Sigmoid colon (tissue), 7 donors: ENCODE measurements around the gene UBXN7. TPM values are rescaled to one million over a fixed set of nuclear protein-coding genes. Genes with fewer than 3 reads are reported as not detected.
A peak's percentile ranks its signal among the peaks of the same experiment; 100 is the strongest.
"Not testable (repeated sequence)": the region's sequence is repeated elsewhere in the genome, so short reads cannot be mapped to it uniquely, and the experiment has no call there.

Experiments
- DNase-seq: peaks from one replicate; pipeline ENCODE4 v3.0.0-alpha.2; 2019
- H3K27ac ChIP-seq, 4 donors: fragments of 200-600 bp; sonication (generic); one replicate each; pipeline ENCODE4 v1.5.1; 2016 to 2019; ENCODE audit warnings: mild to moderate bottlenecking in 1 of 4
- H3K27me3 ChIP-seq, 3 donors: fragments of 200-600 bp; sonication (generic); one replicate each; pipeline ENCODE4 v1.5.1; 2019; ENCODE audit warnings: mild to moderate bottlenecking in 1 of 3
- H3K36me3 ChIP-seq, 4 donors: fragments of 200-600 bp; sonication (generic); one replicate each; pipeline ENCODE4 v1.5.1; 2016 to 2019
- H3K4me1 ChIP-seq, 4 donors: fragments of 200-600 bp; sonication (generic); one replicate each; pipeline ENCODE4 v1.5.1; 2017 to 2019
- H3K4me3 ChIP-seq, 4 donors: fragments of 200-600 bp; sonication (generic); one replicate each; pipeline ENCODE4 v1.5.1; 2017 to 2019; ENCODE audit warnings: mild to moderate bottlenecking in 2 of 4, moderate library complexity in 1 of 4
- H3K9me3 ChIP-seq, 4 donors: fragments of 200-600 bp in 3 of 4; sonication (generic) in 3 of 4; one replicate each; pipeline versions ENCODE4 v1.5.1 to v1.6.1; 2013 to 2019
- EP300 ChIP-seq, 4 donors: sonication (generic); formaldehyde crosslinking; IDR thresholded peaks; one replicate each; pipeline ENCODE4 v1.6.1; 2017; ENCODE audit warnings: antibody characterized with exemption in 4 of 4
- POLR2A ChIP-seq, 2 donors: fragments of 450-650 bp; IDR thresholded peaks; one replicate each; pipeline ENCODE4 v1.6.1; 2016; ENCODE audit warnings: antibody characterized with exemption in 2 of 2, mild to moderate bottlenecking in 2 of 2, moderate library complexity in 2 of 2
- POLR2AphosphoS5 ChIP-seq, 4 donors: sonication (generic); formaldehyde crosslinking; IDR thresholded peaks; one replicate each; pipeline ENCODE4 v1.6.1; 2017; ENCODE audit warnings: antibody characterized with exemption in 4 of 4
- WGBS, 2 donors: extraction: QIAGEN DNeasy Blood & Tissue Kit; methylation state at CpG; one replicate each; pipeline ENCODE4 v1.1.7; 2013; 5-methylcytosine and 5-hydroxymethylcytosine counted together
- intact Hi-C: fragments of 100-400 bp; cut with DNase I; formaldehyde crosslinking; loops from one replicate; pipeline ENCODE4 v1.15.1; 2023
- polyA plus RNA-seq, 3 donors: library from polyadenylated mRNA; stranded (reverse); fragments of 200-250 nt; gene quantifications; one replicate each; pipeline ENCODE4 v1.2.3, GENCODE V29; 2013
- total RNA-seq, 4 donors: library from RNA; depleted of rRNA; stranded (reverse); fragments of >200 nt; gene quantifications; one replicate each; pipeline ENCODE4 v1.1.0, GENCODE V29; 2016
- TF ChIP-seq, protein P1 (sequence below), 4 experiments: fragments of 450-650 bp in 3 of 4; fragments of 200-600 bp in 1 of 4; IDR thresholded peaks; one replicate each; pipeline ENCODE4 v1.5.1; 2016 to 2019; ENCODE audit warnings: antibody characterized with exemption in 4 of 4, mild to moderate bottlenecking in 3 of 4, moderate library complexity in 2 of 4
- donor health status: healthy with polysubstance abuse.
- donor health status: Bipolar disorder and iron deficiency.
- donor health status: healthy.

The UBXN7 gene
- total and polyA plus RNA-seq, 7 donors, result 3.9 to 22.4 (median 14.7) TPM

DNA sequence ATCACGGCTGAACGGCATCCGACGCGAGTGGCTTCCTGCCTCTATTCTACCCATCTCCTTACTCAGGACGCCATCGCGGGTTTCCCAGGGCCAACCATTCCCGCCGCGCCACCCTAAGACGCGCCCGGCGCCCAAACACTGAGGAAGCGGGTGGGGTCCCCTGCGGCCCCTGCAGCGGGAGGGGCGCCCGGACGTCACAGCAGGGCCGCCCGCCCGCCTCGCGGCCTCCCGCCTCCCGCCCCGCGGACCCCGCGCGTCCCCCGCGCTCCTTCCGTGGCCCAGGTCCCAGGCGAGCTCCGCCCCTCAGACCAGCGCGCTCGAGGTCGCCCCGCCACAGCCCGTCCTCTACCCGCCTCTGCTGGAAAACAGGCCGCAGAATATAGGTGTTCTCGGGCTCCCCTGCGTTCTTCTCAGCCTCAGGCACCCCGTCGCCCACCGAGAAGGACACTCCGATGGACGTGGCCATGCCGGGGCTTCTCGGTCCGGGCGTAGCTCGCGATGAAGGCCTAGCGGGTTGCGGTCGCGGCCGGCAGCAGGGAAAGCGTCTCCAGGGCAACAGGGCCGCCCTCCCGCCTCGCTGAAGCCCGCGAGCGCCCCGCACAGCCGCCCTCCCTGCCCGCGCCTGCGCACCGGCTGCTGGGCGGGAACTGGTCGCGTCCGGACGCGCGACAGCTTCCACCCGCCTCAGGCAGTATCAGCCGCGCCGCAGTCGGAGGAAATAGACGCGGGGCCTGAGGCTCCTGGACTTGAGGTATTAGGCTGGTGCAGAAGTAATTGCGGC is 114.3 kb downstream of the UBXN7 start, which contains the start of gene DYNLT2B:
TSS of gene DYNLT2B (minus strand) at position 554 of the 781 bp plus-strand sequence. CDS start at position 466, 88 bp downstream.
- peaks cover 0 to 5% (median 0%) of the 10 kb centered on the region in 4 donors for H3K36me3 ChIP-seq
- H3K27ac ChIP-seq, result peak within 1 kb of the TSS; percentile 82 to 93 (median 92)
- intact Hi-C loops, result loop anchor here (2.0 to 5.0 kb wide), 2 partner anchors 114 to 185 kb away; partner anchors contain the start of genes RNF168 and UBXN7
- H3K9me3 ChIP-seq, result no peaks in the 10 kb centered on the region
- DNase-seq, result peak; percentile 92
- peak; percentile 16 to 48 for TF ChIP-seq POLR2A (IDR thresholded peaks at IDR 0.05)
- no peak for TF ChIP-seq EP300 (IDR thresholded peaks at IDR 0.05)
- TF ChIP-seq POLR2AphosphoS5 (IDR thresholded peaks at IDR 0.05), result peak; percentile 53 to 74 (median 66)
- TF ChIP-seq, protein P1, sequence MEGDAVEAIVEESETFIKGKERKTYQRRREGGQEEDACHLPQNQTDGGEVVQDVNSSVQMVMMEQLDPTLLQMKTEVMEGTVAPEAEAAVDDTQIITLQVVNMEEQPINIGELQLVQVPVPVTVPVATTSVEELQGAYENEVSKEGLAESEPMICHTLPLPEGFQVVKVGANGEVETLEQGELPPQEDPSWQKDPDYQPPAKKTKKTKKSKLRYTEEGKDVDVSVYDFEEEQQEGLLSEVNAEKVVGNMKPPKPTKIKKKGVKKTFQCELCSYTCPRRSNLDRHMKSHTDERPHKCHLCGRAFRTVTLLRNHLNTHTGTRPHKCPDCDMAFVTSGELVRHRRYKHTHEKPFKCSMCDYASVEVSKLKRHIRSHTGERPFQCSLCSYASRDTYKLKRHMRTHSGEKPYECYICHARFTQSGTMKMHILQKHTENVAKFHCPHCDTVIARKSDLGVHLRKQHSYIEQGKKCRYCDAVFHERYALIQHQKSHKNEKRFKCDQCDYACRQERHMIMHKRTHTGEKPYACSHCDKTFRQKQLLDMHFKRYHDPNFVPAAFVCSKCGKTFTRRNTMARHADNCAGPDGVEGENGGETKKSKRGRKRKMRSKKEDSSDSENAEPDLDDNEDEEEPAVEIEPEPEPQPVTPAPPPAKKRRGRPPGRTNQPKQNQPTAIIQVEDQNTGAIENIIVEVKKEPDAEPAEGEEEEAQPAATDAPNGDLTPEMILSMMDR (IDR thresholded peaks at IDR 0.05), result no peak
- no peaks in the 10 kb centered on the region for H3K4me1 ChIP-seq
- peak within 1 kb of the TSS; percentile 54 to 93 (median 80) for H3K4me3 ChIP-seq
- 0 to 1% methylated on average over 92 of the region's 92 CpGs for WGBS, 2 donors
- no peaks in the 10 kb centered on the region for H3K27me3 ChIP-seq

DNA sequence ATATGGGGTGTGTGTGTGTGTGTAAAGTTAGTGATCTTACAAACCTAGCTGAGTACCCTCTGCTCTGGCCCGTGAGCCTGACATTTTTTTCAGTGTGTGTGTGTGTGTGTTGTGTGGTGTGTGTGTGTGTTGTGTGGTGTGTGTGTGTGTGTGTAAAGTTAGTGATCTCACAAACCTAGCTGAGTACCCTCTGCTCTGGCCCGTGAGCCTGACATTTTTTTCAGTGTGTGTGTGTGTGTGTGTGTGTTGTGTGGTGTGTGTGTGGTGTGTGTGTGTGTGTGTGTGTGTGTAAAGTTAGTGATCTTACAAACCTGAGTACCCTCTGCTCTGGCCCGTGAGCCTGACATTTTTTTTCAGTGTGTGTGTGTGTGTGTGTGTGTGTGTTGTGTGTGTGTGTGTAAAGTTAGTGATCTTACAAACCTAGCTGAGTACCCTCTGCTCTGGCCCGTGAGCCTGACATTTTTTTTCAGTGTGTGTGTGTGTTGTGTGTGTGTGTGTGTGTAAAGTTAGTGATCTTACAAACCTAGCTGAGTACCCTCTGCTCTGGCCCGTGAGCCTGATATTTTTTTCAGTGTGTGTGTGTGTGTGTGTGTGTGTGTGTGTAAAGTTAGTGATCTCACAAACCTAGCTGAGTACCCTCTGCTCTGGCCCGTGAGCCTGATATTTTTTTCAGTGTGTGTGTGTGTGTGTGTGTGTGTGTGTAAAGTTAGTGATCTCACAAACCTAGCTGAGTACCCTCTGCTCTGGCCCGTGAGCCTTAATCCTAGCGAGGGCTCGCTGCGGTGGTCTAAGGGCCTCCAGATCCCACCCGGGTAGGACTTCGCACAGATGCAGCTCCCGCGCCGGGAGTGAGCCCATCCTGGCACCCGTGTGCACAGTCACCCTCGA is 115.2 kb downstream of the UBXN7 start:
- DNase-seq, H3K4me1 ChIP-seq, H3K27me3 ChIP-seq, H3K36me3 ChIP-seq, H3K9me3 ChIP-seq: not testable (repeated sequence)
- Histone ChIP-seq H3K4me3 (peak overlapping the region; percentile 54 to 93 (median 80)), H3K27ac (peak overlapping the region; percentile 82 to 93 (median 92))
- 8 to 16% methylated on average over 16 to 17 of the region's 17 CpGs for WGBS, 2 donors
- intact Hi-C loops, result loop anchor here (5.0 kb wide), 1 partner anchor 115 kb away; the partner anchor contains the start of gene UBXN7

DNA sequence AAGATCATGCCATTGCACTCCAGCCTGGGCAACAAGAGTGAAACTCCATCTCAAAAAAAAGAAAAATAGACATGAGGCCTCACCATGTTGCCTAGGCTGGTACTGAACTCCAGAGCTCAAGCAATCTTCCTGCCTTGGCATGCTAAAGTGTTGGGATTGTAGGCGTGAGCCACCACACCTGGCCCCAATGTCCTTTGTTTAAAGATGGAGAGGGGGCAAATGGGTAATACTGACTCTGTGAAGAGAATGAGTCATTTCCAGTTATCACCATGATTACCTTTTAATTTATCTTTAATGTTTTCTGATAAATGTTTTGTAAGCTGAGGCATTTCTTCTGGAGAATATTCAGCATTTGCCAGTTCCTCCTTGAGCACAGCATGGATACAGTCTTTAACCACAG is 116.4 kb downstream of the UBXN7 start:
- Histone ChIP-seq H3K9me3 (no peaks in the 10 kb centered on the region), H3K27ac (no peak overlapping the region), H3K4me1 (no peaks in the 10 kb centered on the region), H3K4me3 (no peak overlapping the region), H3K36me3 (peaks cover 0 to 5% (median 0%) of the 10 kb centered on the region in 4 donors), H3K27me3 (no peaks in the 10 kb centered on the region)
- DNase-seq, result no peak
- TF ChIP-seq EP300 (IDR thresholded peaks at IDR 0.05) (no peak), POLR2AphosphoS5 (IDR thresholded peaks at IDR 0.05) (no peak), POLR2A (IDR thresholded peaks at IDR 0.05) (no peak)
- TF ChIP-seq, protein P1 (IDR thresholded peaks at IDR 0.05), result no peak
- 85 to 88% methylated on average over 1 of the region's 1 CpG for WGBS, 2 donors
- intact Hi-C loops, result loop anchor here (2.0 to 5.0 kb wide), 2 partner anchors 27 to 116 kb away; partner anchors contain the start of gene UBXN7

DNA sequence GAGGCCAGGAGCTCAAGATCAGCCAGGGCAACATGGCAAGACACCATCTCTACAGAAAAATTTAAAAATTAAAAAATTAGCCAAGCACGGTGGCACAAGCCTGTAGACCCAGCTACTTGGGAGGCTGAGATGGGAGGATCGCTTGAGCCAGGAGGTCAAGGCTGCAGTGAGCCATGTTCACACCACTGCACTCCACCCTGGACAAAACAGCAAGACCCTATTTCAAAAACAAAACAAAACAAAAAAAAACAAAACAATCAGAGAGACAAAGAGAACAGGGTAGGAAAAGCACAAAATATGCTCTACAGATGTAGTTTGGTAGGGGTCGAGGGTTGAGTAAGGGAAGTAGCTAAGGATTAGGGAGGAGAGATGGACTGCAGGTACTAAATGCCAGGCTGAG is 117.6 kb downstream of the UBXN7 start:
- no peak for TF ChIP-seq POLR2AphosphoS5 (IDR thresholded peaks at IDR 0.05)
- TF ChIP-seq, protein P1 (IDR thresholded peaks at IDR 0.05), result no peak
- no peak for TF ChIP-seq EP300 (IDR thresholded peaks at IDR 0.05)
- TF ChIP-seq POLR2A (IDR thresholded peaks at IDR 0.05), result no peak
- Histone ChIP-seq H3K27ac (no peak overlapping the region), H3K27me3 (no peaks in the 10 kb centered on the region), H3K9me3 (no peaks in the 10 kb centered on the region), H3K4me3 (no peak overlapping the region), H3K36me3 (peaks cover 0 to 5% (median 0%) of the 10 kb centered on the region in 4 donors), H3K4me1 (no peaks in the 10 kb centered on the region)
- DNase-seq, result no peak
- intact Hi-C loops, result loop anchor here (2.0 kb wide), 1 partner anchor 26 kb away; no protein-coding TSS in a partner anchor
- WGBS, 2 donors, result 94% methylated on average over 3 of the region's 3 CpGs

DNA sequence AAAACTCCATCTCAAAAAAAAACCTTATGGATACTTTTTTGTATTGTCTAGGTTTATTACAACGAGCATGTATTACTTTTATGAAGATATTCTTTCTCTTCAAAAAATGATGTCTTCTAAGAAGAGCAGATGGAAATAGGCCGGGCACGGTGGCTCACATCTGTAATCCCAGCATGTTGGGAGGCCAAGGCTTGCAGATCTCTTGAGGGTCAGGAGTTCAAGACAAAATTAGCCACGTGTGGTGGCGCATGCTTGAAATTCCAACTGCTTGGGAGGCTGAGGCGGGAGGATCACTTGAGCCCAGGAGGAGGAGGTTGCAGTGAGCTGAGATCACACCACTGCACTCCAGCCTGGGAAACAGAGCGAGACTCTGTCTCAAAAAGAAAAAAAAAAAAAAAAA is 118.1 kb downstream of the UBXN7 start:
- not testable (repeated sequence) for H3K36me3 ChIP-seq, H3K9me3 ChIP-seq, H3K27me3 ChIP-seq, H3K27ac ChIP-seq, H3K4me3 ChIP-seq, H3K4me1 ChIP-seq, DNase-seq
- 90% methylated on average over 7 of the region's 7 CpGs for WGBS, 2 donors
- intact Hi-C loops, result loop anchor here (2.0 kb wide), 1 partner anchor 25 kb away; no protein-coding TSS in a partner anchor

DNA sequence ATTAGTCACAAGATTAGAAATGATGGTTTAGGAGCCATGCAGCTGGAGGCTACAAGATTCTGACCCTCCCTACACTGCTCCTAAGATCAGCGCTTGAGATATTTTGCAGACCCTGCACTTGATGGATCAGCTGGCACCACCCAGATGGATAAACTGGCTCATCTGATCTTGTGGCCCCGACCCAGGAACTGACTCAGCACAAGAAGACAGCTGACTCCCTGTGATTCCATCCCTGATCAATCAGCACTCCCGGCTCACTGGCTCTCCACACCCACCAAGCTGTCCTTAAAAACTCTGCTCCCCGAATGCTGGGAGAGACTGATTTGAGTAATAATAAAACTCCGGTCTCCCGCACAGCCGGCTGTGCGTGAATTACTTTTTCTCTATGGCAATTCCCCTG is 129.3 kb downstream of the UBXN7 start:
- intact Hi-C loops, DNase-seq, H3K27ac ChIP-seq, H3K9me3 ChIP-seq, H3K4me1 ChIP-seq, H3K4me3 ChIP-seq, H3K27me3 ChIP-seq: not testable (repeated sequence)
- peaks cover 0 to 11% (median 0%) of the 10 kb centered on the region in 4 donors for H3K36me3 ChIP-seq
- 86 to 92% methylated on average over 8 of the region's 8 CpGs for WGBS, 2 donors

- intact Hi-C loops, H3K27ac ChIP-seq, H3K27me3 ChIP-seq, H3K4me1 ChIP-seq, H3K9me3 ChIP-seq, H3K4me3 ChIP-seq, DNase-seq: not testable (repeated sequence)
- WGBS, 2 donors, result 81 to 89% methylated on average over 7 of the region's 10 CpGs
- H3K36me3 ChIP-seq, result peaks cover 0 to 11% (median 0%) of the 10 kb centered on the region in 4 donors
Measured at GRCh38 chr3:196302551-196302950, 129.7 kb downstream of the UBXN7 start.
